Superior temporal gyrus (tissue), 1 donor: ENCODE results near the gene SLC13A3.

Experiments
- DNase-seq: peaks from one replicate; pipeline ENCODE4 v3.0.0-alpha.2; 2016; ENCODE audit errors: extremely low spot score

SLC13A3 gene

DNA sequence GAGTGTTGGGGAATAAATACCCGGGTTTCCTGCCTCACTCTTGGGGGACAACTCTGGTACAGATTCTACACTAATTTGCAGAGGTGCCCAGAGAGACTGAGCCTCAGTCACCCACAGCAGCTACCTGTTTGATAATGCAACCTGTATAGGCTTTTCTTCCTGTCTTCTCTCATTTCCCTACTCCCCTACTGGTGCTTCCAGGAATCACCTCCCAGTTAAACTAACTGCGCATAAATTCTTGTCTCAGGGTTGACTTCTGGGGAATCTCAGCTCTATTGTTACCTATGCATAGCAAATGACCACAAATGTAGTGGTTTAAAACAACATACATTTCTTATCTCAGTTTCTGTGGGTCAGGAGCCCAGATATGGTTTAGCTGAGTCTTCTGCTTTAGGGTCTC is 112.1 kb downstream of the SLC13A3 start:
- no peak for DNase-seq

DNA sequence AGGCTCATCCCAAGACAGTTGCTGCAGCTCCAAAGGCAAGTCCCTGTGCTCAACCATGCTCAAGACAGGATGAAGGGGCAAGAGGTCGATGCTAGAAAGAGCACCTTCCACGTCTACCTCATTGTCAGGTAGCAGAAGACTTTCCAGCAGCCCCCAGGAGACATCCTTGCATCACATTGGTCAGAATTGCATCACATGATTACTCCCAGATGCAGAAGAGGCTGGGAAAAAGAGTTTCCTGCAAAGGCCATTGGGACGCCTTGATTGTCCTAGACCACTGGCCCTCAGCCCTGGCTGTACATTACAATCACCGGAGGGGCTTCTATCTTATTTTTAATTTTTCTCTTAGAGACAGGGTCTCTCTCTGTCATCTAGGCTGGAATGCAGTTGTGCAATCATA is 120.6 kb downstream of the SLC13A3 start:
- no peak for DNase-seq

DNA sequence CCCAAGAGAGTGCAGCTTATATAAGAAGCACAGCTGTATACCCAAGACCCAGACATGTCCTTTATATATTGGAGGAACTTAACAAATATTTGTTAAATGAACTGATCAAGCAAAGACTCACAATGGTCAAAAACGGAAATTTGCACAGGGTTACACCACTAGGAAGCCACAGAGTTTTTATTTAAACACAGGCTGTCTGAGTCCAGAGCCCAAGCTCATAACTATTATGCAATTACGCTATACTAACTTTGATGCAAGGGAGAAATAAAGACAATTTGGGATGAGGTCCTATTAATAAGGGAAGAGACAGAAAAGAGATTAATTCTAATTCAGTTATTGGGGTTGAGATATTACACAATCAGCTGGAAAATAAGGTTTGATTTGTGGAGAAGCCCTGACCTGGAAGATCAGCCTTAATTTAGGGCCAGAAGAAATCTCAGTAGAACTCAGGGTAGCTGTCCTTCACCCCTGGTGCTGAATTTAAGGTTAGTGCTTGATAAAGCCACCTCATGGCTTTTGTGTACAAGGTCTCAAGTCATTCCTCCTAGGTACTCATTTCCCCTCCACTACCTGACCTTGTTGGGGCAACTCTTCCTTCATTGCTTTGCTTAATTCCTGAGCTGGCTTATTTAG is 127.4 kb downstream of the SLC13A3 start:
- no peak for DNase-seq

DNA sequence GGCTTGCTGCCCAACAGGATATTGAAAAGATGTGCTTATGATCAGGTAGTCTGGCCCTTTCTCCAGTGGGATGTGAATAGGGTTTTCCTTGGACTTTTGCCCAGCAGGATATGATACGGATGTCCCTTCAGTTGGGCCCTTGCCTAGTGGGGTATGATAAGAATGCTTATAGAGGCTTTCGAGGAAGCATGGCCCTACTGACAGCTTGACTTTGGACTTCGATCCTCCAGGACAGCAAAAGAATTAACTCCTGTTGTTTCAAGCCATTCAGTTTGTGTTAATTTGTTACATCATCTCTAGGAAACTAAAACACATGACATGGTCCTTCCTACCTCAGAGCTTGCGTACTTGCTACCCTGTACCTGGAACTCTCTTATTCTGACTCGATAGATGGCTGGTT is 128.2 kb downstream of the SLC13A3 start:
- DNase-seq = no peak

DNA sequence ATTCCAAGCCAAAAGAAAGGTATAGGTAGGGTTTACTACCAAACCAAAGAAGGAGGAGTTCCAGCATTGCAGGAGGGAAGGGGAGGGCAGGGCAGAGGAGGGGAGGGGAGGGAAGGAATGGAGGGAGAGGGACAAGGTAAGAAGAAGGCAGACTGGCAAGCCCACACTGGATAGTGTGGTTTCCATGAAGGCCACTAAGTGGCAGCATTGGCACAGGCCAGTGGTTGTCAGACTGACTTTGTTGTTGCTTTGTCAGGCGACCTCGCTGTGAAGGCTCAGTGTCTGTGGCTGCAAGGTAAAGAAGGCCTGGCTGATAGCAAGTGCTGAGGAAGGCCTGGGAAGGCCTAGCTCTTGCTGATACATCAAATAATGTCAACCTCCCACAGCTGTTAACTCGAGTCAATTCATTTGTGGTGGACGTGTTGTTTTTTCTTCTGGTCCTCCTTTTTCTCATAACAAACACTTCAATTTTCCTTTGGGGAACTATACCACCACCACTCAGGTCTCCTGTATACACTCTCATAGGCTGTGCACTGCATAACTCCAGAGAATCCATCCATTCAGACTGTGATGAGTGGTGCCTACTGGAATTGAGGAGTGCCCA is 130.2 kb downstream of the SLC13A3 start:
- peak; percentile 68 for DNase-seq

DNA sequence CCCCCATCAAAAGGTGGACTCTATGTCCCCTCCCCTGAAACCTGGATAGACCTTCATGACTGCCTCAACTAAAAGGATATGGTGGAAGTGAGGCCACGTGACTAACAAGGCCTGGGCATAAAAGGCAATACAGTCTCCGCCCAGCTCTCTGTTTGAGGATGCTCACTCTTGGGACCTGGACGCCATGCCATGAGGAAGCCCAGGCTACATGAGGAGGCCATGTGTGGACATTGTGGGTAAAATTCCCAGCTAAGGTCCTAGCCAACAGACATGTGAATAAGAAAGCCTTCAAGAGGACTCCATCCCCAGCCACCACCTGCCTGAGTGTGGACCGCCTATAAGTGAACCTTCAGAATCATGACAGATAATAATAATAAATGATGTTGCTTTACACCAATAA is 130.7 kb downstream of the SLC13A3 start:
- no peak for DNase-seq

DNA sequence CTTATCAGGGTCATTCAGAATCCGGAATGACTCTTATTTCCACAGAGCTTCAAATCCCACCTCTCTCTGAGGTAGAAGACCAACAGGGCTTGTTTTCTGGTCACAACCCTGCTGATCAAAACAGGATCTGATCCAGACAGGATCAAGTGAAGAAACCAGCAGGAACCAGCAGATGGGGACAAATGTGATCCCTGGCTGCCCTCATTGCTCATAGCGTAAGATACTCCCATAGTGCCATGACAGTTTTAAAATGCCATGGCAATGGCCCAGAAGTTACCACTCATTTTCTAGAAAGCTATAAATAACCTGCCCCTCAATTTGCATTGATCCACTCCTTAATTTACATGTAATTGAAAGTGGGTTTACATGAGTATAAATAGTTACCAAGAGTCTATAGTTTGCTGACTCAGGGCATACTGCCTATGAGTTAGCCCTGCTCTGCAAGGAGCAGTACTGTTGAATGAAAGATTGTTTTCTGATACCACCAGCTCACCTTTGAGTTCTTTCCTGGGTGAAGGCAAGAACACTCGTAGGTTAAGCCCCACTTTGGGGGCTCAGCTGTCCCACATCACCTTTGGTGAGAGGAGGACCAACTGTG is 131.7 kb downstream of the SLC13A3 start:
- no peak for DNase-seq

DNA sequence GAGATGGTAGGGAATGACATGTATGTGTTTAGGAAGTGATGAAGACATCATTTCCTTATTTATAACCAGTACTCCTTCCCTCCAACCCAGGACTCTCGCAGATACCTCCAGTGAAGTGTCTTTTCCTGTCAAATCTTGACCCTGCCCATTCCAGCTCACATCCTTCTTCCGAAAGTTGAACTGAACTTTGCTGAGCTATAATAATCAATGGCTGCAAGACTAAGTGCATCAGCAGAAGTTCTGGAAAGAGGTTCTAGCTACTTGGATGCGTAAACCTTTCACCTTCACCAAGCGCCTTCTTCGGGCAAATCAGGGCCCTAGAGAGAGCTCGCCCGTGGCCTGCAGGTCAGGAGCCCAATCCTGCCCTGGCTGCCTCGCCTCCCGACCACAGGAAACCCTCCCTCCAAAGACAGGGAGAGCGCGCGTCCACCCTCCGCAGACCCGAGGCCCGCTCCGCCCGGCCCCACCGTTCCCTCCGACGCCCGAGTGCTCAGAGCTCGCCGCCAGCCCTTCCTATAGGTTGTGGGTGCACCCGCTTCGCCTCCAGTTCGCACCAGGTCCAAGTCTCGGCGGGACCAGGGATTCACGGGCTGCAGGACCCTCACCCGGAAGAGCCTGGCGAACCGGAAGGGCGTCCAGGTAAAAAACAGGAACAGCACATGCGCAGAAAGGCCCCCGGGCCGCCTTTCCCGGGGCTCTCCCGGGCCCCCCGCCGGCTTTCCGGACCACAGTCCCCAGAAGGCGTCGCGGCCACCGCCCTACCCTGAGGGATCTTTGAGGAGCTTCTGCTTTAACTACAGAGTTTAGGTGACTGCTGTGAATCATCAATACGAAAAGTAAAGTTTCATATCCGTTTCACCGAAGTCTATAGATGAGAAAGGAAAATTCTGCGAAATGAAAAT is 138.1 kb downstream of the SLC13A3 start, which contains the start of gene ZNF334:
Gene ZNF334 (minus strand): TSS at position 617 of the 902 bp plus-strand sequence. CDS start 1,457 bp downstream, outside the sequence.
- peak; percentile 81 for DNase-seq

DNA sequence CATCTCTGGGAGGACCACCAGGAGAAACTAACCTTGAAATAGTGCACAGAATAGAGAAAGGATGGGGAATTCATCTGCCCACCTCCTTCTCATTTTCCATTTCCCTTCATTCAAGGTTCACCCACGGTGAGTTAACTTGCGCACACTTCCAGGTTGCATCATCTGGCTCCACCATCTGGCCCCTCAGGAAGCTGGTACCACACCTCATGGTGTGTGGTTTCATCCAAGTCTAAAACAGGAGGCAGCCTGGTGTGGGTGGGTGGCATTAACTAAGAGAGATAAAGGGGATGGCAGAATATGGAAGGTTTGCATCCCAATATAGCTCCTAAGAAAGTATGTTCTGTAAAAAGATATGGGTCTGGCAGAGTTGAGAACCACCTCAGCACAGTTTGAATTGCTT is 141.7 kb downstream of the SLC13A3 start:
- peak; percentile 44 for DNase-seq
